Testis (tissue), 2 donors: Measurements from ENCODE around the gene NUDT16.

ENCODE experiments used
- POLR2A ChIP-seq: fragments of 450-650 bp; IDR thresholded peaks from one replicate; pipeline ENCODE4 v1.6.1; 2017; ENCODE audit warnings: antibody characterized with exemption, mild to moderate bottlenecking, moderate library complexity
- TF ChIP-seq, protein P1 (sequence below), 3 experiments: fragments of 450-650 bp in 2 of 3; fragments of 200-600 bp in 1 of 3; sonication (generic) in 1 of 3; IDR thresholded peaks; one replicate each; pipeline ENCODE4 v1.5.1; 2016 to 2019; ENCODE audit warnings: antibody characterized with exemption in 3 of 3, mild to moderate bottlenecking in 2 of 3, moderate library complexity in 1 of 3

DNA sequence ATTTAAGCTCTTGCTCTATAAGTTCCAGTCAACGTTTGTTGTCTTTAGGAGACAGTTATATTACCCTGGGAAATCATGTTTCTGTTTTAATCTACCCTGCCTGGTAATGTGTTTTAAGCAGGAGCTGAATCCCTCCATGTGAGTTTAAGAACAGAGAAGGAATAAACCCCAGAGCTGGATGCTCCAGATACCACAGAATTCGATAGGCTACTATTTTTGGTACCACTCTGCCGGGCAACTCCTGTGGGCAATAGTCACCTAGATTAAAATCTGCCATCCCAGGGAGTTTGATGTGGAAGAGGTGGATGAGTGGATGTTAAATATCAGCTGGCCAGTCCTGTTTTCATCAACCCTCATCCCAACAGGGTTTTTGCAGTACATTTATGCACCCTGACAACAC is 20.4 kb downstream of the NUDT16 start:
- TF ChIP-seq POLR2A, result no peak
- TF ChIP-seq, protein P1, sequence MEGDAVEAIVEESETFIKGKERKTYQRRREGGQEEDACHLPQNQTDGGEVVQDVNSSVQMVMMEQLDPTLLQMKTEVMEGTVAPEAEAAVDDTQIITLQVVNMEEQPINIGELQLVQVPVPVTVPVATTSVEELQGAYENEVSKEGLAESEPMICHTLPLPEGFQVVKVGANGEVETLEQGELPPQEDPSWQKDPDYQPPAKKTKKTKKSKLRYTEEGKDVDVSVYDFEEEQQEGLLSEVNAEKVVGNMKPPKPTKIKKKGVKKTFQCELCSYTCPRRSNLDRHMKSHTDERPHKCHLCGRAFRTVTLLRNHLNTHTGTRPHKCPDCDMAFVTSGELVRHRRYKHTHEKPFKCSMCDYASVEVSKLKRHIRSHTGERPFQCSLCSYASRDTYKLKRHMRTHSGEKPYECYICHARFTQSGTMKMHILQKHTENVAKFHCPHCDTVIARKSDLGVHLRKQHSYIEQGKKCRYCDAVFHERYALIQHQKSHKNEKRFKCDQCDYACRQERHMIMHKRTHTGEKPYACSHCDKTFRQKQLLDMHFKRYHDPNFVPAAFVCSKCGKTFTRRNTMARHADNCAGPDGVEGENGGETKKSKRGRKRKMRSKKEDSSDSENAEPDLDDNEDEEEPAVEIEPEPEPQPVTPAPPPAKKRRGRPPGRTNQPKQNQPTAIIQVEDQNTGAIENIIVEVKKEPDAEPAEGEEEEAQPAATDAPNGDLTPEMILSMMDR (IDR thresholded peaks at IDR 0.05), result no peak
